ENCODE results near the gene ARSA.

- TF ChIP-seq, protein P1, sequence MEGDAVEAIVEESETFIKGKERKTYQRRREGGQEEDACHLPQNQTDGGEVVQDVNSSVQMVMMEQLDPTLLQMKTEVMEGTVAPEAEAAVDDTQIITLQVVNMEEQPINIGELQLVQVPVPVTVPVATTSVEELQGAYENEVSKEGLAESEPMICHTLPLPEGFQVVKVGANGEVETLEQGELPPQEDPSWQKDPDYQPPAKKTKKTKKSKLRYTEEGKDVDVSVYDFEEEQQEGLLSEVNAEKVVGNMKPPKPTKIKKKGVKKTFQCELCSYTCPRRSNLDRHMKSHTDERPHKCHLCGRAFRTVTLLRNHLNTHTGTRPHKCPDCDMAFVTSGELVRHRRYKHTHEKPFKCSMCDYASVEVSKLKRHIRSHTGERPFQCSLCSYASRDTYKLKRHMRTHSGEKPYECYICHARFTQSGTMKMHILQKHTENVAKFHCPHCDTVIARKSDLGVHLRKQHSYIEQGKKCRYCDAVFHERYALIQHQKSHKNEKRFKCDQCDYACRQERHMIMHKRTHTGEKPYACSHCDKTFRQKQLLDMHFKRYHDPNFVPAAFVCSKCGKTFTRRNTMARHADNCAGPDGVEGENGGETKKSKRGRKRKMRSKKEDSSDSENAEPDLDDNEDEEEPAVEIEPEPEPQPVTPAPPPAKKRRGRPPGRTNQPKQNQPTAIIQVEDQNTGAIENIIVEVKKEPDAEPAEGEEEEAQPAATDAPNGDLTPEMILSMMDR (IDR thresholded peaks at IDR 0.05): no peak
- no peak for TF ChIP-seq POLR2A (IDR thresholded peaks at IDR 0.05)
Observed at GRCh38 chr22:50611341-50612060, 16.5 kb downstream of the ARSA start.
